ENCODE measurements around the gene CHD9. TPM values are rescaled to one million over a fixed set of nuclear protein-coding genes. Genes with fewer than 3 reads are reported as not detected.
"Not testable (repeated sequence)": the region's sequence is repeated elsewhere in the genome, so short reads cannot be mapped to it uniquely, and the experiment has no call there.

Gene CHD9
- polyA plus RNA-seq, 2 donors, result 9.2 to 11.1 TPM

DNA sequence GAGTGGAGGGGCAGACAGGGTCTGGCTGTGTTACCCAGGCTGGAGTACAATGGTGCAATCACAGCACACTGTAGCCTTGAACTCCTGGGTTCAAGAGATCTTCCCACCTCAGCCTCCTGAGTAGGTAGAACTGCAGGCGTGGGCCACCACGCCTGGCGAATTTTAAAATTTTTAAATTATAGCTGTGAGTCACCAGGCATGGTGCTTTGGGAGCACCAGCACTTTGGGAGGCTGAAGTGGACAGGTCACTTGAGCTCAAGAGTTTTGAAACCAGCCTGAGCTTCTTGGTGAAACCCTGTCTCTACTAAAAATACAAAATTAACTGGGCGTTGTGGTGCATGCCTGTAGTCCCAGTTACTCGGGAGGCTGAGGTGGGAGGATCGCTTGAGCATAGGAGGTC is 114.0 kb downstream of the CHD9 start:
- 96 to 97% methylated on average over 6 of the region's 6 CpGs for WGBS, 2 donors

DNA sequence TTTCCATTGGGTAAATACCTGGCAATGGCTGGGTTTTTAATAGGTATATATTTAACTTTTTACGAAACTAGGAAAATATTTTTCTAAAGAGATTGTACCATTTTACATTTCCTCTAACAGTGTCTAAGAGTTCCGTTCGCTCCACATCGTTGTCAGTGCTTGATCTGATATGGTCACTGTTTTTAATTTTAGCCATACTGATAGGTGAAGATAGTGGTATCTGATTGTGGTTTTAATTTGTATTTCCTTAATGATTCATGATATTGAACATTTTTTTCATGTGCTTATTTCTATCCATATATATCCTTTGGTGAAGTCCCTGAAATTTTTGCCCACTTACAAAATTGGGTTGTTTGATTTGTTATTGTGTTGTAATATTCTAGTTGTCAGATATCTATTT is 117.7 kb downstream of the CHD9 start:
- Histone ChIP-seq H3K27ac (ENCODE audit: low read depth in 2 of 2, low read length in 1 of 2) (no peak overlapping the region), H3K36me3 (ENCODE audit: control insufficient read depth in 2 of 2, insufficient read depth in 2 of 2, low read length in 1 of 2) (no peaks in the 10 kb centered on the region), H3K4me1 (ENCODE audit: control insufficient read depth in 2 of 2, insufficient read depth in 2 of 2, low read length in 1 of 2) (no peaks in the 10 kb centered on the region), H3K4me3 (ENCODE audit: low read depth in 1 of 2, low read length in 2 of 2) (no peak overlapping the region), H3K27me3 (ENCODE audit: control insufficient read depth in 1 of 2, insufficient read depth in 2 of 2, low read length in 2 of 2) (no peaks in the 10 kb centered on the region), H3K9me3 (ENCODE audit: control insufficient read depth in 2 of 2, insufficient read depth in 1 of 2, low read depth in 1 of 2, low read length in 1 of 2) (no peaks in the 10 kb centered on the region)
- WGBS, 2 donors, result 69 to 88% methylated on average over 4 of the region's 4 CpGs

More for the DNA sequence above, 114.0 kb downstream of the CHD9 start:
- H3K4me1 ChIP-seq (ENCODE audit: control insufficient read depth in 2 of 2, insufficient read depth in 2 of 2, low read length in 1 of 2), result no peaks in the 10 kb centered on the region
- no peaks in the 10 kb centered on the region for H3K36me3 ChIP-seq (ENCODE audit: control insufficient read depth in 2 of 2, insufficient read depth in 2 of 2, low read length in 1 of 2)
- no peaks in the 10 kb centered on the region for H3K27me3 ChIP-seq (ENCODE audit: control insufficient read depth in 1 of 2, insufficient read depth in 2 of 2, low read length in 2 of 2)
- H3K9me3 ChIP-seq (ENCODE audit: control insufficient read depth in 2 of 2, insufficient read depth in 1 of 2, low read depth in 1 of 2, low read length in 1 of 2), result no peaks in the 10 kb centered on the region
- no peak overlapping the region for H3K4me3 ChIP-seq (ENCODE audit: low read depth in 1 of 2, low read length in 2 of 2)
- no peak overlapping the region for H3K27ac ChIP-seq (ENCODE audit: low read depth in 2 of 2, low read length in 1 of 2)

DNA sequence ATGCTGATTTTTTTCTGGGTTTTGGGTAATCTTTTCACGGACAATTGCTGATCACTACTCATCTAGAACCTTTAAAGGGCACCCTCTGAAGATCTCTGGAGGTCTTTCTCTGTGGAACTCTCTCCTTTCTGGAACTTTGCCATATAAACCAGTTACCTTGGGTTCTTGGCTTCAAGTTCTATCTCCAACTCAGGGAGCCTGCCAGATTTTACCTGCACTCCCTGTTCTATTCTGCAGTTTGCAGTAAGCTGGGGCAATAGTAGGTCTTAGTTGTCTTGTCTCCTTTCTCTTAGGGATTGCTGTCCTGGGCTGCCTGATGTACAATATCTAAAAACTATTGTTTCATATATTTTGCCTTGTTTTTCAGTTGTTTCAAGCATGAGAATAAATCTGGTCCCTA is 120.3 kb downstream of the CHD9 start:
- Histone ChIP-seq H3K36me3 (ENCODE audit: control insufficient read depth in 2 of 2, insufficient read depth in 2 of 2, low read length in 1 of 2) (no peaks in the 10 kb centered on the region), H3K4me1 (ENCODE audit: control insufficient read depth in 2 of 2, insufficient read depth in 2 of 2, low read length in 1 of 2) (no peaks in the 10 kb centered on the region), H3K27me3 (ENCODE audit: control insufficient read depth in 1 of 2, insufficient read depth in 2 of 2, low read length in 2 of 2) (no peaks in the 10 kb centered on the region), H3K4me3 (ENCODE audit: low read depth in 1 of 2, low read length in 2 of 2) (no peak overlapping the region), H3K9me3 (ENCODE audit: control insufficient read depth in 2 of 2, insufficient read depth in 1 of 2, low read depth in 1 of 2, low read length in 1 of 2) (no peaks in the 10 kb centered on the region), H3K27ac (ENCODE audit: low read depth in 2 of 2, low read length in 1 of 2) (no peak overlapping the region)
- 89 to 90% methylated on average over 1 of the region's 1 CpG for WGBS, 2 donors

DNA sequence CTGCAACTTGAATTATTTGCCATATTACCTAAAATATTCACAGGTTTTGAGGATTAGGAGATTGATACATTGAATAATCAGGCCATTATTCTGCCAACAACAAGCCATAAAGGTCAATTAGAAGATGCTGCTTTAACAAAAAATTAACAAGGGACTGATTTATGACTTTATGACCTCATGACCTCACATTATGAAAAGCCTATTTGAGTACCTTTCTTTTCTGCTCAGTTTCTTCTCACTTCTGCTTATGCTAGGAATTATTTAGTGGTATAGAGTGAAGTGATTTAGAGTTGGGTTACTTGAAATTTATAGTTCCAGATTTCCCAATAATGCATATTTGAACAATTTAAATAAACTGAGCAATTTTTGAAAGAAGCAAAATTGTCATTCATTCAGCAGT is 121.6 kb downstream of the CHD9 start:
- Histone ChIP-seq H3K36me3 (ENCODE audit: control insufficient read depth in 2 of 2, insufficient read depth in 2 of 2, low read length in 1 of 2) (no peaks in the 10 kb centered on the region), H3K9me3 (ENCODE audit: control insufficient read depth in 2 of 2, insufficient read depth in 1 of 2, low read depth in 1 of 2, low read length in 1 of 2) (no peaks in the 10 kb centered on the region), H3K27me3 (ENCODE audit: control insufficient read depth in 1 of 2, insufficient read depth in 2 of 2, low read length in 2 of 2) (no peaks in the 10 kb centered on the region), H3K4me1 (ENCODE audit: control insufficient read depth in 2 of 2, insufficient read depth in 2 of 2, low read length in 1 of 2) (no peaks in the 10 kb centered on the region), H3K27ac (ENCODE audit: low read depth in 2 of 2, low read length in 1 of 2) (no peak overlapping the region), H3K4me3 (ENCODE audit: low read depth in 1 of 2, low read length in 2 of 2) (no peak overlapping the region)

DNA sequence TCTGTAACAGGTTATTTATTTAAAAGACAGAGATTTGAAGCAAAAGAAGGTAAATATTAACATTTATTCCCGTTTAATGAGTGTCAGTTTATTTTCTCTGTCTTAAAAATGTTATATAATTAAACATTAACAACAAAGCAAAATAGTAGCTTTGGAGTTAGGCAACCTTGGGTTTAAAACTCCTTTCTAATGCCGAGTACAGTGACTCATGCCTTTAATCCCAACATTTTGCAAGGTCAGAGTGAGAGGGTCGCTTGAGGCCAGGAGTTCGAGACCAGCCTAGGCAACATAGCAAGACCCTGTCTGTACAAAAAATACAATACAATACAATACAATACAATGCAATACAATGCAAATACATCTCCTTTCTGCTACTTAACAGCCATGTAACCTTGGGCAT is 128.7 kb downstream of the CHD9 start:
- peaks cover 0 to 7% of the 10 kb centered on the region in 2 donors for H3K9me3 ChIP-seq (ENCODE audit: control insufficient read depth in 2 of 2, insufficient read depth in 1 of 2, low read depth in 1 of 2, low read length in 1 of 2)
- no peak overlapping the region for H3K27ac ChIP-seq (ENCODE audit: low read depth in 2 of 2, low read length in 1 of 2)
- H3K4me1 ChIP-seq (ENCODE audit: control insufficient read depth in 2 of 2, insufficient read depth in 2 of 2, low read length in 1 of 2), result no peaks in the 10 kb centered on the region
- H3K4me3 ChIP-seq (ENCODE audit: low read depth in 1 of 2, low read length in 2 of 2), result no peak overlapping the region
- 71 to 74% methylated on average over 4 of the region's 4 CpGs for WGBS, 2 donors
- H3K36me3 ChIP-seq (ENCODE audit: control insufficient read depth in 2 of 2, insufficient read depth in 2 of 2, low read length in 1 of 2), result peaks cover 4 to 5% of the 10 kb centered on the region in 2 donors
- H3K27me3 ChIP-seq (ENCODE audit: control insufficient read depth in 1 of 2, insufficient read depth in 2 of 2, low read length in 2 of 2), result no peaks in the 10 kb centered on the region

DNA sequence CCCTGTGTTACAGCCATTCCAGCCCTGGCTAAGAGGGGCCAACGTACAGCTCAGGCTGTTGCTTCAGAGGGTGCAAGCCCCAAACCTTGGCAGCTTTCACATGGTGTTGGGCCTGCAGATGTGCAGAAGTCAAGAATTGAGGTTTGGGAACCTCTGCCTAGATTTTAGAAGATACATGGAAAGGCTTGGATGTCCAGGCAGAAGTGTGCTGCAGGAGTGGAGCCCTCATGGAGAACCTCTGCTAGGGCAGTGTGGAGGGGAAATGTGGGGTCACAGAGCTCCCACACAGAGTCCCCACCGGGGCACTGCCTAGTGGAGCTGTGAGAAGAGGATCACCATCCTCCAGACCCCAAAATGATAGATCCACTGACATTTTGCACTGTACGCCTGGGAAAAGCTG is 130.9 kb downstream of the CHD9 start:
- not testable (repeated sequence) for H3K36me3 ChIP-seq (ENCODE audit: control insufficient read depth in 2 of 2, insufficient read depth in 2 of 2, low read length in 1 of 2); H3K27ac ChIP-seq (ENCODE audit: low read depth in 2 of 2, low read length in 1 of 2); H3K4me3 ChIP-seq (ENCODE audit: low read depth in 1 of 2, low read length in 2 of 2); H3K4me1 ChIP-seq (ENCODE audit: control insufficient read depth in 2 of 2, insufficient read depth in 2 of 2, low read length in 1 of 2); H3K9me3 ChIP-seq (ENCODE audit: control insufficient read depth in 2 of 2, insufficient read depth in 1 of 2, low read depth in 1 of 2, low read length in 1 of 2); H3K27me3 ChIP-seq (ENCODE audit: control insufficient read depth in 1 of 2, insufficient read depth in 2 of 2, low read length in 2 of 2)
- 96 to 97% methylated on average over 3 of the region's 3 CpGs for WGBS, 2 donors

DNA sequence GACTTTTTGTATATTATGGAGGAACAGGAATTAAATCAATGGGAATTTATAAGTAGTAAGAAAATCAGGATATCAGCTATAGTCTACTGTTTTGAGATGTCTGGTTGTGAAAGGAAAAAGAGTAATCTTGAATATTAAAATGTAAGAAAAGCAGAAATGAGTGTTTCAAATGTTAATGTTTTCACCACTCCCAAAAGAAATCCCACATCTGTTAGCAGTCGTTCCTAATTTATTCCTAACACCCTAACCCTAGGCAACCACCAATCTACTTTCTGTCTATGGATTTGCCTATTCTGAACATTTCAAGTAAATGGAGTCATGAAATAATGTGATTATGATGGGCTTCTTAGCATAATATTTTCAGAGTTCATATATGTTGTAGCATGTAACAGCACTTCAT is 133.0 kb downstream of the CHD9 start:
- Histone ChIP-seq H3K27ac (ENCODE audit: low read depth in 2 of 2, low read length in 1 of 2) (no peak overlapping the region), H3K36me3 (ENCODE audit: control insufficient read depth in 2 of 2, insufficient read depth in 2 of 2, low read length in 1 of 2) (peaks cover 4 to 5% of the 10 kb centered on the region in 2 donors), H3K9me3 (ENCODE audit: control insufficient read depth in 2 of 2, insufficient read depth in 1 of 2, low read depth in 1 of 2, low read length in 1 of 2) (peaks cover 0 to 7% of the 10 kb centered on the region in 2 donors), H3K4me3 (ENCODE audit: low read depth in 1 of 2, low read length in 2 of 2) (no peak overlapping the region), H3K4me1 (ENCODE audit: control insufficient read depth in 2 of 2, insufficient read depth in 2 of 2, low read length in 1 of 2) (no peaks in the 10 kb centered on the region), H3K27me3 (ENCODE audit: control insufficient read depth in 1 of 2, insufficient read depth in 2 of 2, low read length in 2 of 2) (no peaks in the 10 kb centered on the region)
- WGBS, 2 donors, result 86 to 89% methylated on average over 1 of the region's 1 CpG

DNA sequence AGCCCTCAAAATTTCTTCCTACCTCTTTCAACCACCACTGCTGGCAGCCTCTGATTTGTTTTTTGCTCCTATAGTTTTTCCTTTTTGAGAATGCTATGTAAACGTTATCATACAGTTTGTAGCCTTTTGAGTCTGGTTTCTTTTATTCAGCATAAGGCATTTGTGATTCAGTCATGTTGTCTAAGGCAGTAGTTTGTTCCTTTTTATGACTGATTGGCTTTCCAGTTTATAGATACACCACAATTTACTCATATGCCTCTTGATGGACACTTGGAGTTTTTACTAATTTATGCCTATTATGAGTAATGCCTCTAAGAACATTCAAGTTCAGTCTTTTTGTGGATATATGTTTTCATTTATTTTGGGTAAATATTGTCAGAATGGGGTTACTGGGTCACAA is 136.6 kb downstream of the CHD9 start:
- H3K9me3 ChIP-seq (ENCODE audit: control insufficient read depth in 2 of 2, insufficient read depth in 1 of 2, low read depth in 1 of 2, low read length in 1 of 2), result no peaks in the 10 kb centered on the region
- no peaks in the 10 kb centered on the region for H3K4me1 ChIP-seq (ENCODE audit: control insufficient read depth in 2 of 2, insufficient read depth in 2 of 2, low read length in 1 of 2)
- H3K27ac ChIP-seq (ENCODE audit: low read depth in 2 of 2, low read length in 1 of 2), result no peak overlapping the region
- 56 to 71% methylated on average over 1 of the region's 1 CpG for WGBS, 2 donors
- H3K27me3 ChIP-seq (ENCODE audit: control insufficient read depth in 1 of 2, insufficient read depth in 2 of 2, low read length in 2 of 2), result no peaks in the 10 kb centered on the region
- no peaks in the 10 kb centered on the region for H3K36me3 ChIP-seq (ENCODE audit: control insufficient read depth in 2 of 2, insufficient read depth in 2 of 2, low read length in 1 of 2)
- H3K4me3 ChIP-seq (ENCODE audit: low read depth in 1 of 2, low read length in 2 of 2), result no peak overlapping the region

DNA sequence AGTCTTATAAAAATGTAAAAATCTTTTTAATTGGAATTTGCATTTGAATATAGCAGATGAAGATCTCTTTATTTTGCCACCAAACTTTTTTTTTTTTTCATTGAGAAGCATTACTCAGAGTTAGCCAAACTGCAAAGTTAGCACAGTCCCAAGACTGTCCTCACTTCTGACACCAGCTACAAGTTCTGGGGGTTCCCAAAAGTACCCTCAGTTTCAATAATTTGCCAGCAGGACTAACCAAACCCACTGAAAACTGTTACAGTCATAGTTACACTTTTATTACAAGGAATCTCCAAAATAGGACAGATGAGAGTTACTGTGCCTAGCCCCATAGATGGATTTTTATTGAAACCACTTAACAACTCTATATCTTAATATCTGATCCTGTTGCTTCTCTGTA is 144.1 kb downstream of the CHD9 start:
- H3K27me3 ChIP-seq (ENCODE audit: control insufficient read depth in 1 of 2, insufficient read depth in 2 of 2, low read length in 2 of 2), result no peaks in the 10 kb centered on the region
- no peak overlapping the region for H3K27ac ChIP-seq (ENCODE audit: low read depth in 2 of 2, low read length in 1 of 2)
- H3K4me3 ChIP-seq (ENCODE audit: low read depth in 1 of 2, low read length in 2 of 2), result no peak overlapping the region
- no peaks in the 10 kb centered on the region for H3K4me1 ChIP-seq (ENCODE audit: control insufficient read depth in 2 of 2, insufficient read depth in 2 of 2, low read length in 1 of 2)
- no peaks in the 10 kb centered on the region for H3K9me3 ChIP-seq (ENCODE audit: control insufficient read depth in 2 of 2, insufficient read depth in 1 of 2, low read depth in 1 of 2, low read length in 1 of 2)
- H3K36me3 ChIP-seq (ENCODE audit: control insufficient read depth in 2 of 2, insufficient read depth in 2 of 2, low read length in 1 of 2), result no peaks in the 10 kb centered on the region

DNA sequence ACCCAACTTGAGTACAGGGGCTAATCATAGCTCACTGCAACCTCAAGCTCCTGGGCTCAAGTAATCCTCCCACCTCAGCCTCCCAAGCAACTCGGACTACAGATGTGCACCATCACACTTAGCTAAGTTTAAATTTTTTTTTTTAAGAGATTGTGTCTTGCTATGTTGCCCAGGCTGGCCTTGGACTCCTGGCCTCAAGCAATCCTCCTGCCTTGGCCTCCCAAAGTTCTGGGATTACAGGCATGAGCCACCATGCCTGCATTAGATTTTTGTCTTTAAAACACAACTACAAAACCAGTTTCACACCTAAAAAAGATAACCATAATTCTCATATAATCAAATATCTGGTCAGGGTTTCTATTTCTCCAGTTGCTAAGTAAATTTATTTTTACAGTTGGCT is 147.1 kb downstream of the CHD9 start:
- Histone ChIP-seq H3K27ac (ENCODE audit: low read depth in 2 of 2, low read length in 1 of 2) (no peak overlapping the region), H3K36me3 (ENCODE audit: control insufficient read depth in 2 of 2, insufficient read depth in 2 of 2, low read length in 1 of 2) (no peaks in the 10 kb centered on the region), H3K27me3 (ENCODE audit: control insufficient read depth in 1 of 2, insufficient read depth in 2 of 2, low read length in 2 of 2) (no peaks in the 10 kb centered on the region), H3K4me1 (ENCODE audit: control insufficient read depth in 2 of 2, insufficient read depth in 2 of 2, low read length in 1 of 2) (no peaks in the 10 kb centered on the region), H3K9me3 (ENCODE audit: control insufficient read depth in 2 of 2, insufficient read depth in 1 of 2, low read depth in 1 of 2, low read length in 1 of 2) (no peaks in the 10 kb centered on the region), H3K4me3 (ENCODE audit: low read depth in 1 of 2, low read length in 2 of 2) (no peak overlapping the region)
- 56 to 98% methylated on average over 1 of the region's 1 CpG for WGBS, 2 donors
